ENCODE data around the gene GDPD4.

The GDPD4 gene

DNA sequence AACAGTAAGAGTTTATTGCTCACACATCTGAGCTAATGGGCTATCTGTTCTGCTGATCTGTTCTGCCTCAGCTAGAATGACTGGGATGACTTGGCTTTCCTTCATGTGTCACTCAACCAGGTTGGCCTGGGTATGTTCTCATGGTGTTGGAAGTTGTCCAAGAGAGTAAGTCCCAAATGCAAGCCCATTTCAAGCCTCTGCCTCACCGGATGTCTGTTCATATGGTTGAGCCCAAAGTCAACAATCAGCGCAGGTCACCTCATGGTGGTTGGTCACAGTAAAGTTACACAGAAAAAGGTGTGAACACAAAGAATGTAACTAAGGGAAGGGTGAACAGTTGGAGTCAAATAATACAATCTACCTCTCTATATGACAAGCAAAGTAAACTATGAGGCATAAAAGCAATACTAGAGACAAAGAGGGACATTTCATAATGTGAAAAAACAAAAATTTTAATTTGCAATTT lies 1.9 kb downstream of the GDPD4 start:
- H3K27ac ChIP-seq, result no peak overlapping the region
- no peak for TF ChIP-seq ZFX (IDR thresholded peaks at IDR 0.05)
- TF ChIP-seq, protein P1, sequence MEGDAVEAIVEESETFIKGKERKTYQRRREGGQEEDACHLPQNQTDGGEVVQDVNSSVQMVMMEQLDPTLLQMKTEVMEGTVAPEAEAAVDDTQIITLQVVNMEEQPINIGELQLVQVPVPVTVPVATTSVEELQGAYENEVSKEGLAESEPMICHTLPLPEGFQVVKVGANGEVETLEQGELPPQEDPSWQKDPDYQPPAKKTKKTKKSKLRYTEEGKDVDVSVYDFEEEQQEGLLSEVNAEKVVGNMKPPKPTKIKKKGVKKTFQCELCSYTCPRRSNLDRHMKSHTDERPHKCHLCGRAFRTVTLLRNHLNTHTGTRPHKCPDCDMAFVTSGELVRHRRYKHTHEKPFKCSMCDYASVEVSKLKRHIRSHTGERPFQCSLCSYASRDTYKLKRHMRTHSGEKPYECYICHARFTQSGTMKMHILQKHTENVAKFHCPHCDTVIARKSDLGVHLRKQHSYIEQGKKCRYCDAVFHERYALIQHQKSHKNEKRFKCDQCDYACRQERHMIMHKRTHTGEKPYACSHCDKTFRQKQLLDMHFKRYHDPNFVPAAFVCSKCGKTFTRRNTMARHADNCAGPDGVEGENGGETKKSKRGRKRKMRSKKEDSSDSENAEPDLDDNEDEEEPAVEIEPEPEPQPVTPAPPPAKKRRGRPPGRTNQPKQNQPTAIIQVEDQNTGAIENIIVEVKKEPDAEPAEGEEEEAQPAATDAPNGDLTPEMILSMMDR (conservative IDR thresholded peaks at IDR 0.05), result no peak

DNA sequence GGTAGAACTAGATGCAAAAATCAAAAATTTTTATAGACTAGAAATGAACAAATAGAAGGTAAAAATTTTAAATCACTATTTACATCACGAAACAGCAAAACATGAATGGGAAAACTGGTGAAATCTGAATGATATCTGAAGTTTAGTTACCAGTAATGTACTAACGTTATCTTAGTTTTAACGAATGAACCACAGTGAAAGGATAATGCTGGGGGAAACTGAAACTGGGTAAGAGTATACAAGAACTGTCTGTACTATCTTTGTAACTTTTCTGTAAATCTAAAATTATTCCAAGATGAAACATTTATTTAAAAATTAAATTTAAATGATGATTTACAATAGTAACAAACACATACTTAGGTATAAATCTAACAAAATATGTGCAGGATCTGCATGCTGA lies 7.4 kb downstream of the GDPD4 start:
- no peak overlapping the region for H3K27ac ChIP-seq
- TF ChIP-seq ZFX (IDR thresholded peaks at IDR 0.05), result no peak
- TF ChIP-seq, protein P1 (conservative IDR thresholded peaks at IDR 0.05), result no peak

DNA sequence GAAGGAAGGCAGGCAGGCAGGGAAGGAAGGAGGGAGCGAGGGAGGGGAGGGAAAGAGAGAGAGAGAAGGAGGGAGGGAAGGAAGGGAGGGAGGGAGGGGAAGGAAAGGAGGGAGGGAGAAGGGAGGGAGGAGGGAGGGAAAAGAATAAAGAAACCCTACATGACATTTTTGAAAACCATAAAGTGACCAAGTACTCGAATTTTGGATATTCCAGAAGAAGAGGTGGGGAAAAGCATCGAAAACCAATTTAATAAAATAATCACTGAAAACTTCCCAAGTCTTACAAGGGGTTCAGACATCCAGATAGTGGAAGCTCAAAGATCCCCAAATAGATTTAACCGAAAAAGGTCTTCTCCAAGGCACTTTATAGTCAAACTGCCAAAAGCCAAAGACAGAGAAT lies 11.7 kb downstream of the GDPD4 start:
- H3K27ac ChIP-seq, result no peak overlapping the region
- TF ChIP-seq ZFX (IDR thresholded peaks at IDR 0.05), result no peak
- TF ChIP-seq, protein P1 (conservative IDR thresholded peaks at IDR 0.05), result no peak

DNA sequence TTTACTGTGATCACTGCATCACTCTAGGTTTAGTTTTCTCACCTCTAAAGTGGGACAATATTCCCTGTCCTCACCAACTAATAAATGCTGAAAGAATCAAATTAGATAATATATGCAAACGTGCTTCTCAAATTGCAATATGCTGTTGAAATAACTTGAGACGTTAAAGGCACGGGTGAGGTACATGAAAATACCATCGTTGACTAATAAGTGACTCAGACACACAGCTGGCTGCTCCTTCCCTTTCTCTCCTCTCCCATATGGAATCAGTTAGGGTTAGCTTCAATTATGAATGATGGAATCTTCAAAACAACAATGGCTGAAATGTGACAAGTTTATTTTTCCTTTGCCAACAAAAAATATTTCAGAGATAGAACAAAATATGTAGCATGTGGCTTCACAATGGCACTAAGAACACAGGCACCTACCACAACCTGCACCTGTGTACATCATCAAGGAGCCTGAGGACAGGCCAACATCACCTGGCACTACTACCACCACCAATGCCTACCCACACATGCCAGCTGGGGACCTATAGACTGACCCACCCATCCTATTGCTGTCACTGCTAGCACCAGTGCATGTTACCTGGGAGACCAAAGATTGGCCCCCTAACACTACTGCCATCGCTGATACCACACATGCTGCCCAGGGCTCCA lies 13.7 kb downstream of the GDPD4 start:
- no peak overlapping the region for H3K27ac ChIP-seq
- TF ChIP-seq, protein P1 (conservative IDR thresholded peaks at IDR 0.05), result no peak
- no peak for TF ChIP-seq ZFX (IDR thresholded peaks at IDR 0.05)

DNA sequence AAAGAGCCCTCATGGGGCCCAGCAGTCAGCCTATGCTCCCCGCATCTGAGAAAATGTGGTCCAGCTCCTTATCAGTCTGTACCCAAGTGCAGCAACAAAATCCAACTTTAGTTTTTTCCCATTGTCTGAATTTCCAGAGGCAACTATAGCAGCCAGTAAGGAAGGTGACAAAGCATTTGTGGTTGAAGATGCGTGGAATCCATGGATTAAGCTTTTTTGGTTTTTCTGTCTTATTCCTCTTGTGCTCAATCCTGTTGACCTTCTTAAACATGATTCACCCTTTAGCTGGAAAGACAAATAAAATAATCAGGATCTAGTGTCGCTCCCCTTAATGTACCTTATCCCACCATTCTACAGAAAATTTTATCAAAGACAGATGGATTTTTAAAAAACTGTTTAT lies 14.3 kb downstream of the GDPD4 start:
- TF ChIP-seq, protein P1 (conservative IDR thresholded peaks at IDR 0.05), result no peak
- TF ChIP-seq ZFX (IDR thresholded peaks at IDR 0.05), result no peak
- no peak overlapping the region for H3K27ac ChIP-seq

DNA sequence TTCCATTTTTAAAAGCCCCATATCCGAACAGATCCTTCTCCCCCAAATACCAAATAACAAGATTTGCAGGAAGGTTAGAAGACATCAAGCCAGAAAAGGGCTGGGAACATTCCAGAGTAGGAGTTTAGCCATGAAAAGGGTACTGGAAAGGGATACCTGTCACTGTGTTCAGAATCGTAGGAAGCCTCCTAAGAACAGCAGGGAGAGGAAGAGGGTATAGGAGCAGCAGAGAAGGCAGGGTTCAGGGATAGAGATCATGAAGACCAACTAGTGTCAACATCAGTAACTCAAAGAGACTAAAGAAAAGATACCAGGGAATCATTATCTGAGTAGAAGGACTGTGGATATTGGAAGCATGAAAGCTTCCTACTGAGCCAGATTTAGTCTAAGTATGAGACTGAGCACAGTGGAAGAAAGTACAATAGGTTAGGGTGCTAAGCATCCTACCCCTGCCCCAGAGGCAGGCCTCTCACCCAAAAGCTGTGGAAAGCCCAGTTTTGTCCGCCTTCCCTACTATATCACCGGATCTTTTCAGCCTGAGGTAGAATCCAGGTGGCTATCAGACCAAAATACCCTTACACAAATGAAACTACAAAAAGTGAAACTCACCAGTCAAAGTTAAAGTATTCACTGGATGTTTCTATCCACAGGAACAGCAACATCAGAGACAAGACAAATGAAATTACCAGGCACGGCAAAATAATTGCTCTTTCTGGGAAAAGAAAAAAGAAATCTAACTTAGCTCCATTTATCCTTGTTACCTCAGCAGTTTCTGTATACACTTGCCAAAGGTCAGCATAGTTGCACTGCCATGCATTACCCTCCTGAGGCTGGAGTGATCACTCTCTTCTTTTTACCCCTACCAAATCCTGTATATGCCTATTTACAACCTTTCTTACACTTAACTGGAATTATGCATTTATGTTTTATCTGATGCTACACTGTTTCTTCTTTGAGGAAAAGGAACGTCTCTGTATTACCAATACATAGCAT lies 16.7 kb downstream of the GDPD4 start:
- no peak overlapping the region for H3K27ac ChIP-seq
- TF ChIP-seq, protein P1 (conservative IDR thresholded peaks at IDR 0.05), result no peak
- no peak for TF ChIP-seq ZFX (IDR thresholded peaks at IDR 0.05)

DNA sequence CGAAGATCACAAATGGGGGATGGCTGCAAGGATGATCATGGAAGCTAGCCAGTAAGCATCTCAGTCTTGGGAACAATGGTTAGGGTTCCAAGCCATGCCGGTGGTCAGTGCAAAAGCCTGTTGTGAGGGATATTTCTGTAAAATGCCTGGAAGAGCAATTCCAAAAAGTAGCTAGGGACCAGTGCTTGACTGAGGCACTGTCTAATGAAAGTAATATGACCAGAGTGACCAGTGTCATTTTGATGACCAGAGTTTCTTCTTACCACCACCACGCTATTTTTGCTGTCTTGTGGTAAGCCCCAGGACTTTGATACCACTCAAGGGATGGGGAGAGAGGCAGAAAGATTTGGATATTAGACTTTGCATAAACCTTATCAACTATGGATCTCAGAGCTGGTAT lies 18.4 kb downstream of the GDPD4 start:
- H3K27ac ChIP-seq, result no peak overlapping the region
- TF ChIP-seq, protein P1 (conservative IDR thresholded peaks at IDR 0.05), result no peak
- no peak for TF ChIP-seq ZFX (IDR thresholded peaks at IDR 0.05)
